Mesenchymal stem cell (in vitro differentiated cells and primary cell): ENCODE measurements around the gene HES1.

Experiments used
- DNase-seq: peaks from one replicate; pipeline ENCODE4 v3.0.0-alpha.2; 2013
- H2AFZ ChIP-seq: one replicate; pipeline ENCODE4 v1.6.1; 2013; ENCODE audit warnings: low read depth, mild to moderate bottlenecking, control low read depth, inconsistent platforms, low read length, moderate library complexity
- H2AK5ac ChIP-seq: 2 replicates; pipeline ENCODE4 v1.6.1; 2013; ENCODE audit warnings: low read length, moderate library complexity, mild to moderate bottlenecking, inconsistent platforms; ENCODE audit not compliant: severe bottlenecking
- H2BK120ac ChIP-seq: one replicate; pipeline ENCODE4 v1.6.1; 2013; ENCODE audit warnings: low read depth, mild to moderate bottlenecking, inconsistent platforms, low read length, moderate library complexity
- H2BK12ac ChIP-seq, 2 experiments: one replicate each; pipeline ENCODE4 v1.6.1; 2013; ENCODE audit warnings: inconsistent platforms in 2 of 2, low read length in 2 of 2, mild to moderate bottlenecking in 2 of 2, moderate library complexity in 2 of 2, control low read depth in 1 of 2
- H2BK15ac ChIP-seq: one replicate; pipeline ENCODE4 v1.6.1; 2013; ENCODE audit warnings: mild to moderate bottlenecking, low read depth, inconsistent platforms; ENCODE audit not compliant: poor library complexity, severe bottlenecking
- H2BK5ac ChIP-seq: 2 replicates; pipeline ENCODE4 v1.6.1; 2013; ENCODE audit warnings: low read depth, mild to moderate bottlenecking, low read length, control low read depth, inconsistent platforms; ENCODE audit not compliant: poor library complexity, severe bottlenecking
- H3K14ac ChIP-seq, 2 experiments: one replicate each; pipeline ENCODE4 v1.6.1; 2013; ENCODE audit warnings: inconsistent platforms in 2 of 2, low read length in 2 of 2, control low read depth in 1 of 2, mild to moderate bottlenecking in 1 of 2, moderate library complexity in 1 of 2
- H3K18ac ChIP-seq, 2 experiments: one replicate each; pipeline ENCODE4 v1.6.1; 2013; ENCODE audit warnings: inconsistent platforms in 2 of 2, low read length in 2 of 2, control low read depth in 1 of 2, low read depth in 1 of 2, mild to moderate bottlenecking in 1 of 2
- H3K23ac ChIP-seq, 2 experiments: one replicate each; pipeline ENCODE4 v1.6.1; 2013; ENCODE audit warnings: inconsistent platforms in 2 of 2, low read length in 2 of 2, mild to moderate bottlenecking in 2 of 2, moderate library complexity in 2 of 2, control low read depth in 1 of 2
- H3K27ac ChIP-seq: 2 replicates; pipeline ENCODE4 v1.5.1; 2013; ENCODE audit warnings: mild to moderate bottlenecking, moderate library complexity, low read length, control low read depth, inconsistent platforms; ENCODE audit not compliant: poor library complexity, severe bottlenecking
- H3K27me3 ChIP-seq, 2 experiments: 2 replicates each; pipeline versions ENCODE4 v1.6.1 to v1.7.0; 2013; ENCODE audit warnings: low read length in 2 of 2, mild to moderate bottlenecking in 2 of 2, moderate library complexity in 2 of 2, control low read depth in 1 of 2, inconsistent platforms in 1 of 2; ENCODE audit not compliant: control insufficient read depth in 1 of 2, insufficient read depth in 1 of 2
- H3K36me3 ChIP-seq, 2 experiments: 2 replicates each; pipeline versions ENCODE4 v1.6.1 to v1.7.0; 2013; ENCODE audit warnings: low read length in 2 of 2, control low read depth in 1 of 2, inconsistent platforms in 1 of 2, low read depth in 1 of 2, mild to moderate bottlenecking in 1 of 2; ENCODE audit not compliant: insufficient read depth in 2 of 2, control insufficient read depth in 1 of 2
- H3K4ac ChIP-seq, 2 experiments: one replicate each; pipeline ENCODE4 v1.6.1; 2013; ENCODE audit warnings: inconsistent platforms in 2 of 2, low read length in 2 of 2, mild to moderate bottlenecking in 2 of 2, moderate library complexity in 2 of 2, control low read depth in 1 of 2, low read depth in 1 of 2
- H3K4me1 ChIP-seq: 2 replicates; pipeline ENCODE4 v1.6.1; 2013; ENCODE audit warnings: low read depth, low read length, control low read depth; ENCODE audit not compliant: control insufficient read depth, insufficient read depth
- H3K4me2 ChIP-seq: 2 replicates; pipeline ENCODE4 v1.6.1; 2013; ENCODE audit warnings: low read length, mild to moderate bottlenecking, inconsistent platforms; ENCODE audit not compliant: poor library complexity, severe bottlenecking
- H3K4me3 ChIP-seq, 2 experiments: 2 replicates each; pipeline versions ENCODE4 v1.5.1 to v1.7.0; 2013; ENCODE audit warnings: low read length in 2 of 2, mild to moderate bottlenecking in 2 of 2, control low read depth in 1 of 2, low read depth in 1 of 2; ENCODE audit not compliant: insufficient read depth in 1 of 2
- H3K79me1 ChIP-seq: replicated peaks from 2 replicates; pipeline ENCODE4 v1.6.1; 2013; ENCODE audit warnings: mild to moderate bottlenecking, control low read depth, low read length, inconsistent platforms; ENCODE audit not compliant: poor library complexity, severe bottlenecking
- H3K9ac ChIP-seq: 2 replicates; pipeline ENCODE4 v1.7.0; 2013; ENCODE audit warnings: mild to moderate bottlenecking, low read length, moderate library complexity
- H3K9me3 ChIP-seq: 2 replicates; pipeline ENCODE4 v1.7.0; 2013; ENCODE audit warnings: mild to moderate bottlenecking, low read length; ENCODE audit not compliant: control insufficient read depth
- H4K8ac ChIP-seq: one replicate; pipeline ENCODE4 v1.6.1; 2013; ENCODE audit warnings: inconsistent platforms, mild to moderate bottlenecking, low read length, moderate library complexity
- H4K91ac ChIP-seq: one replicate; pipeline ENCODE4 v1.6.1; 2013; ENCODE audit warnings: mild to moderate bottlenecking, low read length, inconsistent platforms
- WGBS: methylation state at CpG from one replicate; pipeline ENCODE4 v1.1.7; 2013; ENCODE audit warnings: mixed read lengths; 5-methylcytosine and 5-hydroxymethylcytosine counted together

The HES1 gene

GRCh38 chr3:194102436-194102835 lies 33.5 kb upstream of the HES1 start:
- 73% methylated on average over 5 of the region's 5 CpGs for WGBS
- H2BK15ac ChIP-seq = no peak overlapping the region
- no peak overlapping the region for H2BK12ac ChIP-seq

GRCh38 chr3:194103505-194103904 lies 32.4 kb upstream of the HES1 start:
- Histone ChIP-seq H3K27me3 (peaks cover 54 to 90% of the 10 kb centered on the region in 2 experiments), H2BK5ac (no peak overlapping the region), H3K4me2 (no peak overlapping the region), H3K23ac (no peak overlapping the region), H3K14ac (no peak overlapping the region), H3K4me3 (no peak overlapping the region), H2AFZ (no peak overlapping the region), H2BK12ac (no peak overlapping the region), H2BK120ac (no peak overlapping the region), H4K91ac (no peak overlapping the region), H2AK5ac (no peak overlapping the region), H3K4me1 (peaks cover 14% of the 10 kb centered on the region), H3K9me3 (no peaks in the 10 kb centered on the region), H3K36me3 (no peaks in the 10 kb centered on the region), H2BK15ac (no peak overlapping the region), H3K27ac (no peak overlapping the region), H3K4ac (no peak overlapping the region), H4K8ac (no peak overlapping the region), H3K79me1 (no peaks in the 10 kb centered on the region), H3K18ac (no peak overlapping the region), H3K9ac (no peak overlapping the region)
- 100% methylated on average over 3 of the region's 7 CpGs for WGBS
- no peak for DNase-seq

More at GRCh38 chr3:194102436-194102835, 33.5 kb upstream of the HES1 start:
- no peak overlapping the region for H4K8ac ChIP-seq
- H3K23ac ChIP-seq = no peak overlapping the region
- no peak for DNase-seq
- no peak overlapping the region for H3K4me3 ChIP-seq
- H3K9me3 ChIP-seq = no peaks in the 10 kb centered on the region
- no peak overlapping the region for H2BK5ac ChIP-seq
- H2AFZ ChIP-seq = no peak overlapping the region
- no peak overlapping the region for H3K4me2 ChIP-seq
- H4K91ac ChIP-seq = no peak overlapping the region
- no peaks in the 10 kb centered on the region for H3K79me1 ChIP-seq
- H3K14ac ChIP-seq = no peak overlapping the region
- H3K18ac ChIP-seq = no peak overlapping the region
- no peak overlapping the region for H2BK120ac ChIP-seq
- H3K4ac ChIP-seq = no peak overlapping the region
- H3K27me3 ChIP-seq = peaks cover 54 to 95% of the 10 kb centered on the region in 2 experiments
- H3K4me1 ChIP-seq = peaks cover 20% of the 10 kb centered on the region
- H3K36me3 ChIP-seq = no peaks in the 10 kb centered on the region
- no peak overlapping the region for H2AK5ac ChIP-seq
- H3K27ac ChIP-seq = no peak overlapping the region
- H3K9ac ChIP-seq = no peak overlapping the region

- H3K4me3 ChIP-seq = no peak overlapping the region
- no peaks in the 10 kb centered on the region for H3K36me3 ChIP-seq
- H3K4ac ChIP-seq = no peak overlapping the region
- no peak overlapping the region for H2BK5ac ChIP-seq
- peak overlapping the region in 1 of 2 experiments; percentile 26 for H3K14ac ChIP-seq
- H3K27ac ChIP-seq = no peak overlapping the region
- H3K18ac ChIP-seq = peak overlapping the region in 1 of 2 experiments; percentile 43
- H3K79me1 ChIP-seq = no peaks in the 10 kb centered on the region
- H3K4me2 ChIP-seq = no peak overlapping the region
- no peak overlapping the region for H3K9ac ChIP-seq
- H2AFZ ChIP-seq = no peak overlapping the region
- H3K4me1 ChIP-seq = peaks cover 15% of the 10 kb centered on the region
- no peak overlapping the region for H2BK120ac ChIP-seq
- H2AK5ac ChIP-seq = no peak overlapping the region
- no peak overlapping the region for H2BK15ac ChIP-seq
- DNase-seq = no peak
- no peak overlapping the region for H3K23ac ChIP-seq
- no peak overlapping the region for H4K91ac ChIP-seq
- no peak overlapping the region for H4K8ac ChIP-seq
- WGBS = 51% methylated on average over 11 of the region's 12 CpGs
- no peaks in the 10 kb centered on the region for H3K9me3 ChIP-seq
- H2BK12ac ChIP-seq = no peak overlapping the region
- H3K27me3 ChIP-seq = peaks cover 54 to 89% of the 10 kb centered on the region in 2 experiments
These were observed 31.8 kb upstream of the HES1 start for GRCh38 chr3:194103983-194104751.

- H2BK5ac ChIP-seq = no peak overlapping the region
- H2AK5ac ChIP-seq = no peak overlapping the region
- H3K14ac ChIP-seq = no peak overlapping the region
- no peaks in the 10 kb centered on the region for H3K9me3 ChIP-seq
- no peak overlapping the region for H3K18ac ChIP-seq
- no peak for DNase-seq
- no peak overlapping the region for H3K4me3 ChIP-seq
- H2BK15ac ChIP-seq = no peak overlapping the region
- H2BK120ac ChIP-seq = no peak overlapping the region
- no peak overlapping the region for H2BK12ac ChIP-seq
- no peak overlapping the region for H3K23ac ChIP-seq
- no peak overlapping the region for H3K27ac ChIP-seq
- H3K4me2 ChIP-seq = no peak overlapping the region
- no peak overlapping the region for H2AFZ ChIP-seq
- H3K36me3 ChIP-seq = no peaks in the 10 kb centered on the region
- H3K9ac ChIP-seq = no peak overlapping the region
- peaks cover 16% of the 10 kb centered on the region for H3K4me1 ChIP-seq
- H3K27me3 ChIP-seq = peaks cover 48 to 83% of the 10 kb centered on the region in 2 experiments
- H3K4ac ChIP-seq = no peak overlapping the region
- no peak overlapping the region for H4K8ac ChIP-seq
- no peaks in the 10 kb centered on the region for H3K79me1 ChIP-seq
- H4K91ac ChIP-seq = no peak overlapping the region
- 97% methylated on average over 7 of the region's 9 CpGs for WGBS
These were observed 30.7 kb upstream of the HES1 start for GRCh38 chr3:194105292-194105691.
